GM21786 (cell line): ENCODE results near the gene KIF1A.
A peak's percentile ranks its signal among the peaks of the same experiment; 100 is the strongest.
"Not testable (repeated sequence)": the region's sequence is repeated elsewhere in the genome, so short reads cannot be mapped to it uniquely, and the experiment has no call there.

Experiments
- ATAC-seq: cut with Tn5 transposase; IDR thresholded peaks from one replicate; pipeline ENCODE4 v1.9.1; 2021; ENCODE audit not compliant: unreplicated experiment

Gene KIF1A

DNA sequence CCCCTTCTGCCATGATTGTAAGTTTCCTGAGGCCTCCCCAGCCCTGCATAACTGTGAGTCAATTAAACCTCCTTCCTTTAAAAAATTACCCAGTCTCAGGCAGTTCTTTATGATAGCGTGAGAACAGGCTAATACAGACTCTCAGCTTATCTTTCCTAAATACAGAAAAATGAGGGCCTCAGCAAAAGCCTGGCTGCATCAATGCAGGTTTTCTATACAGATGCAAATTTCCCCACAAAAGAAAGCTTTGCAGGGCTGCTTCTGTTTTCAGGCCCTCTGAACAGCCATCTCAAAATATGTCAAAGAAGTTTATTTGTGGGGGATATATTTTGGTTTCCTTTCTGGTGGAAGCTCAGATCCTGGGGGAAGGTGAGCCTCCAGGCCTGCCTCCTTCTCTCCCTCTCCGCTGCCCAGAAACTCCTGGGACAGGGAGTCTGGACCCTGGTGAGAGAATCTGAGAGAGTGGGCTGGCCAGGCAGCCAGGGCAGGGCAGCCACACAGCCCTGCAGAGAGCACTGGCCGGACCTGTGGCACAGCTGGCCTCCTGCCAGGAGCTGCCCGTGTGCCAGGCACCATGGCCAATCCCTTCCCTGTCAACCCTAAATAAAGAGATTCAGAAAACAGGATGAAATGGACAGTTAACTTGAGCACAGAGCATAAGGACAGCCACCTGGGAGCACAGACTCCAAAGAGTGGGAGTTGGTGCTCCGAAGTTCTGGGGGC is 27.0 kb upstream of the KIF1A start:
- ATAC-seq, result no peak

DNA sequence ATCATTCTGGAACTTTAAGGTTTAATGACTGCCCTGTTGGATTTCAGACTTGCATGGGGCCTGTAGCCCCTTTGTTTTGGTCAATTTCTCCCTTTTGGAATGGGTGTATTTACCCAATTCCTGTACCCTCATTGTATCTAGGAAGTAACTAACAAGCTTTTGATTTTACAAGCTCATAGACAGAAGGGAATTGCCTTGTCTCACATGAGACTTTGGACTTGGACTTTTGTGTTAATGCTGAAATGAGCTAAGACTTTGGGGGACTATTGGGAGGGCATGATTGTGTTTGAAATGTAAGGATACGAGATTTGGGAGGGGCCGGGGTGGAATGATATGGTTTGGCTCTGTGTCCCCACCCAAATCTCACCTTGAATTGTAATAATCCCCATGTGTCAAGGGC is 26.3 kb upstream of the KIF1A start:
- not testable (repeated sequence) for ATAC-seq

DNA sequence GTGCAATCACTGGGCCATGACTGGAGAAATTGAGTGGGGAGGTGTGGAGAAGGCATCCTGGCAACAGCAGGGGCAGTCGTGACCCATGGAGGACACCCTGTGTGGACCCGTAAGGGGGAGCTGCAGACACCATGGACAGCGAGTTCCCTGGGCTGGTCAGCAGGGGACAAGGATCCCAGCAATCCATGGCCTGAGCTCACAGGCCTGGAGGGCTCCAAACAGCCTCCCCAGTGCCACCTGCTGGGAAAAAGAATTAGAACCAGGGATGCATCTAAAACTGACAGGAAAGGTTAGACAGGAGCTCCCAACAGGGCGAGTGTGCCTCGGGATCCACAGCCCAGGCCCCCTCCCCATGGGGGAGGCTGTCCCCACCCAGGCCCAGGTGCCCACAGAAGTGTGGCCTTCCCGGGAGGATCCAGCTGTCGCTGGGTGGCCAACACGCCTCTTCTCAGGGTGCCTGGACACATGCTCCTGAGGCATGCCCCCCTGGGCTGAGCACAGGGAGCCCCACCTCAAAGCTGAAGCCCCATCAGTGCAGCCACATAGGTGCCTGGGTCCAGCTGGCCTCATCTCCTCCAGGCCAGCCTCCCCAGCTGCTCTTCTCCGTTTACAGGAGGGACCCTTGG is 20.5 kb upstream of the KIF1A start:
- no peak for ATAC-seq

DNA sequence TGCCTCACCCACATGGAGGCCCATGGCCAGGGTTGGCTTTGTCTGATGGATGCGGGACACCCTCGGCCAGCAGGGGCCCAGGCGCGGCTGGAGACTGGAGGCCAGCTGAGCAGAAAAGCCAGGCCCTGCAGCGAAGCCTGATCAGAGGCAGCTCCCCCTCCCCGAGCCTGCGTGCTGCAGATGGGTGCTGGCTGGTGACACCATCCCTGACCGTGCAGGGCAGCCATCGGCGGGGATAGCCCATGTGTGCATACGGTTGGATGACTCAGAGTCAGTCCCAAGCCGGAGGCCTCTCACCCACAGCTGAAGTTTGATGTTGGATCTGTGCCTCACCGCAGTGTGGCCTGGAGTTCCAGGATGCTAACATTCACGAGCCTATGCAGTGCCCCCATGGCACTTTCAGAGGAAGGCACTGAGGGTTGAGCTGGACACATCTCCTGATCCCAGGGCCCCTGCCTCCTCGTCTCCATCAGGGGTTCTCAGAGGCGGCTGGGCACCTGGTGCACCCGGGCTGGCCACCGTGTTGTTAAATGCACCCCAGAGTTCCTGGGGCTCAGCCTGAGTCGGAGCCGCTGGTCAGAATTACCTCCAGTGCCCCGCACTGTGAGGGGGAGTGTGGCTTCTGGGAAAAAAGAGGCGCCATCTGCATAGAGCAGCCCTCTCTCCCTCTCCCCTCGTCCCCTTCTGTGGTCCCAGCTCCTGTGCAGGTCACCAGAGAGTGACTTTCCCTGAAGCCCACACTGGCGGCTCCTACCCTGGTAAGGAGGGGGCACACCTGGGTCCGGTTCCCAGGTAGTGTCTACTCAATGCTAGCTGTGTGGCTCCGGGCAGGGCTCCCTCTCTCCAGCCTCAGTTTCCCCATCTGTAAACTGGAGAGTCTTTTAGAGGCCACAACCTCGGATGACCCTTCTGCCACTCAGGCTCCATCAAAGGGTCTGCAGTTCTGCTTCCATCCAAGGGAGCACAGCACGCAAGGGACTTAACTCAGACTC is 19.4 kb upstream of the KIF1A start:
- ATAC-seq, result no peak

DNA sequence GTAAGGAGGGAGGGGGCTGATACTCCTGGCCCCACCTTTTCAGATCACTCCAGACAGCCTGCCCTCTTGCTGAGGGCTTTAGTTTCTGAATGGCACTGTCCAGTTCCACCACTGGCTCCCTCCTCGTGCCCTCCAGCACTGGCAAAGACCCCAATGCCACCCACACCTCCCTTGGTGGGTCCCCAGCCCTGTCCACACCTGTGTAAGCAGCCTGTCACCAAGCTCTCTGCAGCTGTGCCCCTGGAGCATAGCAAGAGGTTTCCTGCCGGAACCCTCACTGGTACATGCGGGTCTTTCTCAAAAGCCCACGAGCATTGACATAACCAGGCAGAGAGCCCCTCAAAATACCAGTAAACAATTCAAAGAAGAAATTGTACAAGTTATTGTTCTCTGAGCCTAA is 17.6 kb upstream of the KIF1A start:
- no peak for ATAC-seq

DNA sequence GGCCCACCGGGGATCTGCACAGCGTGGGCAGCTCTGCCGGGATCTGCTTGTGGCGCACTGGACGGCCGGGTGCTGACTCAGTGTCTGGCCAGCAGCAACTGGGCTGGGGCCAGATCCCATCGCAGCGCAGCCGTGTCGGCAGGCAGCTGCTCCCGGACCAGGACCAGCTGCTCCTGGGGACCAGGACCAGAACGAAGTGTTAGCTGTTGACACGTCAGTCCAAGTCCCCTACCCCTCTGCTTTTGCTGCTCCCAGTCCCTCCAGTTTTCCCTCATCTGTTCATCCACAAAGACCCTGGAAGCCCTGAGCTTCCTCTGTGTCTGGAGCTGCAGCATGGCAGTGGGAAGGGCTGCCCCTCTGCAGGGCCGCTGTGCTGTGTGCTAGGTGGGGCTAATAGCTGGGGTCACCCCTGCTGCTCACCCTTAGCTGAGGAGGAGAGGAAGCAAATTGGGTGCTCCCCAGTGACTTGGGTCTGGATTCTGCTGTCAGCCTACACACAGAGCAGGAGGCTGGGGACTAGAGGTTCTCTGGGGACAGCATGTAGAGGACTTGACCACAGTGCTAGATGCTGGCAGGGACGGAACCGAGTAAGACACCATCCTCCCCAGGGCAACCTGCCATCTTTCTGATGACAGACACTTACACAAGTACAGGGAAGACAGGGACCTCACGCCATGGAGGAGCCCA is 16.9 kb upstream of the KIF1A start:
- no peak for ATAC-seq

DNA sequence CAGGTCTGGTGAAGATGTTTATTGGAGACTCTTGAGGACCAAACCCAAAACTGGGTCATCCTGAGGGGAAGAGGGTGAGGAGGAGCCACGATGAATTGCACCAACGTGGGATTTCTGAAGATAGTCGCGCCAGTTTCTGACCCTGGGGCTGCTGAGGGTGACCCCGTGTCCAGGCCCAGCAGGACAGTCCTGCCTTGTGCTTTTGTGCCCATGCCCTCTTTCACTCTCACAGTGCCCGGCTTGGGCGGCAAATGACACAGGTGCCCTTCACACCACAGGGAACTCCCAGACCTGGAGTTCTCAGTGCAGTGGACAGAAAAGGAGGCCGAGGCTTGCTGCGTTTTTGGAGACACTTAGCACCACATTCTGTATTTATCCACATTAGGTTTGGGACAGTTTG is 15.5 kb upstream of the KIF1A start:
- no peak for ATAC-seq

DNA sequence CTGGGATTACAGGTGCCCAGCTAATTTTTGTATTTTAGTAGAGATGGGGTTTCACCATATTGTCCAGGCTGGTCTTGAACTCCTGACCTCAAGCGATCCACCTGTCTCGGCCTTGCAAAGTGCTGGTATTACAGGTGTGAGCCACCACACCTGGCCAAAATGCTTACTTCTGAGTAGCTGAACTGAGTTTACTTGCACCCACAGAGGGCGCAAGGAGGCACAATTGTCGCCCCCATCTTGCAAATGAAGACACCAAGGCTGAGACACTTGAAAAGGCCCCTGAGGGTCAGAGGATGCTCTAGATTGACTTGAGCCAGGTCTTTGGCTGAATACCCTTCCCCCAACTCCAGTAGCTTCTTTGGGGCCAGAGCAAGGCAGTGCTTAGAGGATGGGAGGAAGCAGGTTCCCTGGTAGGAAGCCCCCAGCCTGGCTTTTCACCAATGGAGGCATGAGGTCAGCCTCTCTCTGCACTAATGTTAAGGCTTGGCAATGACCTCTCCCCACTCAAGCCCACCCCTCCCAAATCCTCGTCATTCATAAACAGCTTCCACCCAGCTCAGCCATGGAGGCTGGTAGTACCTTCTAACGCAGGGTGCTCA is 14.5 kb upstream of the KIF1A start:
- no peak for ATAC-seq

DNA sequence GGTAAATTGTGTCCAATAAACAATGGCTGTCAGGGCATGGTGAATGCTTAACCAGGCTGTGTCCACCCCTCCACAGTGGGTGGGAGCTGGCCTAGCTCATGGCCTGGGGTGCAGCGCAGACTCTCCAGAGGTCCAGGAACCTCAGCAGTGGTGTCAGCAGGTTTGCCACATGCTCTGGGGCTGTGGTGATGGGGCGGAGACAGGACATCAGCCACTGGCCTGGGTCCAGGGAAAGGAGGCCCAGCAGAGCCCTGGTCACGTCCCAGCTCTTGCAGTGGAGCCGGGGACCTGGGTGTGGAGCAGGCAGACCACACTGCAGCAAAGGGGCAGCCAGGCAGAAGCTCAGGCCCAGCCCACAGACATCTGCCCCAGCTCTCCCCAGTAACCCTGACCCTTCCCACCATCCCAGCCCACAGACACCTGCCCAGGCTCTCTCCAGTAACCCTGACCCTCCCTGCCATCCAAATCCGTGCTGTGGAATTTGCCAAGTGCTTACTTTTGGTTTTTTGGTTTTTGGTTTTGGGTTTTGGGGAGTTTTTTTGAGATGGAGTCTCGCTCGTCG is 13.8 kb upstream of the KIF1A start:
- ATAC-seq, result no peak

DNA sequence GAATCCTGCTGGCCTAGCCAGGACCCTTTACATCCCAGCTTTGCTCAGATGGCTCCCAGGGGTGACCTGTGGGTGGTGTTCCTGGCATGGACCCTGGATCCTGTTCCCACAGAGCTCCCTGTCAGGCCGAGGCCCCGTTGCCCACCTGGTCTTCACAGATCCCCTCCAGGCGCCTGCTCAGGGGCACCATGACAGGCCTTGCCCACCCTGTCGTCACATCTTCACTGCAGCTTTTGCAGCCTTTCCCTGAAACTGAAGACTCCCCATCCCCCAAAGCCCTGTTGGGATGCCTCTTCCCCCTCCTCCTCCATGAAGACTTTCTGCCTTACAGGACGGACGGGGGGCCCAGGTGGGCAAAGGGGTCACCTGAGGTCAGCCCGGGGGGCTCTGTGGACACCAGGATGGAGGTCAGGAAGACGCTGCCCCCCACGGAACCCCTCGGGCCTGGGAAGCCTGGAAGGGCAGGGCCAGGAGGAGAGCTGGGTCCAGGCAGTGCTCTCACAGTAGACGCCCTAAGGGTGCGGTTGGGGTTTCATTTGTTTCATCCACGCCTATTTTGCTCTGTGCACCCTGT is 13.0 kb upstream of the KIF1A start:
- ATAC-seq, result no peak

DNA sequence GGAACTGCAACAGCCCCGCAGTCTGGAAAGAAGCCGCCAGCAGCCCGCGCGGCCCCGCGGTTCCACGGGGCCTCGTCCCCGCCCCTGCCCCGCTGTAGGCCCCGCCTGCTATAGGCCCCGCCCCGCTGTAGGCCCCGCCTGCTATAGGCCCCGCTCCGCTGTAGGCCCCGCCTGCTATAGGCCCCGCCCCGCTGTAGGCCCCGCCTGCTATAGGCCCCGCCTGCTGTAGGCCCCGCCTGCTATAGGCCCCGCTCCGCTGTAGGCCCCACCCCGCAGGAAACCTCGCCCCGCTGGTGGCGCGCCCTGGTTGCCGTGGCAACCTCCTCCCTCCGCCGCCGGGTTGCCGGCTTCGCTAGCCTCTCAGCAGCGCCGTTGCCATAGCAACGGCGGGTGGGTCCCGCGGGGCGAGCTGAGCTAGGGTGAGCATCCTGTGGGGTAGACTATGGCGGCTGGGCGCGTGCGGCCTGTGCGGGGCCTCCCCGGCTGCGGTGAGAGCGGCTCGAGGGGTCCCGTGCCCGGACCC is 12.2 kb upstream of the KIF1A start:
- peak; percentile 84 for ATAC-seq

DNA sequence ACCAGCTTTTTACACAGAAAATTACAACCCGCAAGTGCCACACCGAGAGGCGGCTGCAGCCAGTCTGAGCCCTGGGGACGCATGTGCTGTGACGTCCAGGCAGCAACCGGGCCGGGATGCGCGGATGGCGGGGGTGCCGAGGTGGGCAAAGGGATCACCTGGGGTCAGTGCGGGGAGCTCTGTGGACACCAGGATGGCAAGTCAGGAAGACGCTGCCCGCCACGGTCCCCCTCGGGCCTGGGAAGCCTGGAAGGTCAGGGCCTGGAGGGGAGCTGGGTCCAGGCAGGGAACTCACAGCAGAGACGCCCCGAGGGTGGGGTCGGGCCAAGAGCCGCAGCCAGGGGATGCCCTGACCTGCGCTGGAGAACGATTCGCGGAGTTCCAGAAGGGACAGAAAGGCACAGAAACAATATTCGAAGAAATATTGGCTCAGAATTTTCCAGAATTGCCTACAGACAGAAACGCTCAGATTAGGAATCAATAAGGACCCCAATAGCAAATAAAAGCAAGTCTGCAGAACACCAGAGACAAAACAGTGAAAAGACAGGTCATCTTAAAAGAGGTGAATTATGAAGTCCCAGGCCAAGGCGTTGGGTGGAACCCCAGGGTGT is 11.7 kb upstream of the KIF1A start:
- ATAC-seq, result no peak

DNA sequence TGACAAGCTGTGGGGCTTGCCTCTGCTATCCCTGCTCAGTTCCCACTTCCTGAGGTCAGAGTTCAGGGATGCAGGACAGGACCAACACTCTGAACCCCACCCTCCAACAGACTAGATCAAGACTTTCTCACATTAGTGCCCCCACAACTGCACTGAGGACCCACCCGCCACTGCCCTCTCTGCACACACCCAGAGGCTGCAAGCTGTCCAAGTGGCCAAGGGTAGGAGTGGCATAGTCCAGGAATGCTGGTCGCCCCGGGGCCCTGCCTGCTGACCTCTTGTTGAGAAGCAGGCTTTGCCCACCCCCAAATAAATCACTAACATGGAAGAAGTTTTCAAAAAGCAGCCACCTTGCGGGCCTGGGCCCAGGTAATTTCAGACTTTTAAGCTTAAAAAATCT is 5.5 kb upstream of the KIF1A start:
- no peak for ATAC-seq

DNA sequence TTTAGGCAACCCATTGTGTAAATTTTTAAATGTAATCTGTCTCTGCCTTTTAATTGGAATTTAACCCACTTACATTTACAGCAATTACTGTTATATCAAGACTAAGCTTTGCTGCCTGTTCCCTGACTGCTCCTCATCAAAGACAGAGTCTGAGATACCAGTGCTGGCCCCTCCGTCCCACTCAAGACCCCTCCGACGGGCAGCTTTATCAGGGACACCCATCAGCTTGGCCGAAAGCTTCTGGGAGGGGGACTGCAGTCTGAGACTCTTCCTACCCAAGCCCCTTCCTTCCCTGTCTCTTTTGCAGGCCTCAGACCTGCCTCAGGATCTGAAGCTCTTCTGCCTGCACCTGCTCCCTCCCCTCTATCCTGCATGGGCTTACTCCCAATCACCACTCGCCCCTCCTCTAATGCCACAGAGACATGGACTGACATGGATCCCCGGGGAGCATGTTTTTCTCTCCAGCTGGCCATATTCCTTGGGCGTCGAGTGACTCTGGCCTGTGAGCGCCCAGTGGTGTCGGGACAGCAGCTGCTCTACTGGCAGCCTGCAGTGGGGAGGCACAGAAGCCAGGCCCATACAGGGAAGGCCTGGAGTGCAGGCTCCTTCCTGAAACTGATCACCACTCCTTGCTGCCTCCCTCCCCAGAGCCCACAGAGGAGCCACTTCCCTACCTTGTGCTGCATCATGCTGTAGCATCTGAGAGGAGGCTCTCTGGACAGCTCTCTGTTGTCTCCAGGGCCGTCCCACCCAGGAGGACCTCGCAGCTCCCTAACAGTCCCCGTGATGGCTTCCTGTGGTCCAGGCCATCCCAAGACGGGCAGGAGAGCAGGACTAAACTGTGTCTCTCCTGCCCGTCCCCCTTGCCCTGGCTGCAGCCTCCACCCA is 3.7 kb upstream of the KIF1A start:
- ATAC-seq, result no peak

DNA sequence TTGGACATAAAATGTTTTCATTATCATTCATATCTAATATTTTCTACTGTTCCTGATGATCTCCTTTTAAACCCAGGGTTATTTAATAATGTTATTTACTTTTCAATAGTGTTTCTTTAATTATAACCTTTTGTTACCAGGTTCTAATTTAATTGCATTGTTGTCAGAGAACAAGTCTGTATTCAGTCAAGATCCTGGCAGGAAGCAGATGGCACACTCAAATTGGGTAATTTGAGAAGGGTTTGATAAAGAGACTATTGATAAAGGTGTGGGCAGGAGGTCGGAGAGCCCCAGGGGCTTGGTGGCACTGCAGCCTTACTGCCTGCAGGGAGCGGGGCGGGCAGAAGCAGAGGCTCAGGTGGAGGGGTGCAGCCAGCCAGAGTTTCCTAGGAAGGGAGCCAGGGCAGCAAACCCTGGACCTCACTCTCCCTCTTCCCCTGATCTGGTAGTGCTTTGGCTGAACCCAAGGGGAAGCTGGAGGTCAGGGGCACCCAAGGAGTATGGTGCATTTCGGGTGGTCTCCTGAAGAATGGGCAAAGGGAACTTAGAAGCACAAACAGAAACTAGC is 2.3 kb upstream of the KIF1A start:
- ATAC-seq, result no peak

DNA sequence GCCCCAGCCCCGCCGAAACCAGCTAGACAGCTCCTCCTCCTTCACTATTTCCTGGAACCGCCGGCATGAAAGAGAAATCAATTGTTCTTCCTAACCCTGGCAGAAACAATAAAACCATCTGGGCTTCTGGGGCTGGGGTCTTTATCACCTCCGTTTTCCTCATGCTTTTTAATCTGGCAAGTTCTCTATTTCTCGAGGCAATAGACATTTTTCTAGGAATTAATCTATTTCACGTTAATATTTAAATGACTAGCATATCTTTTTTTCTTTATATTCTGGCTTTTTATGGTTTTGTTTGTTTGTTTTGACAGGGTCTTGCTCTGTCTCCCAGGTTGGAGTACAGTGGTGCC is 1.4 kb upstream of the KIF1A start:
- no peak for ATAC-seq

DNA sequence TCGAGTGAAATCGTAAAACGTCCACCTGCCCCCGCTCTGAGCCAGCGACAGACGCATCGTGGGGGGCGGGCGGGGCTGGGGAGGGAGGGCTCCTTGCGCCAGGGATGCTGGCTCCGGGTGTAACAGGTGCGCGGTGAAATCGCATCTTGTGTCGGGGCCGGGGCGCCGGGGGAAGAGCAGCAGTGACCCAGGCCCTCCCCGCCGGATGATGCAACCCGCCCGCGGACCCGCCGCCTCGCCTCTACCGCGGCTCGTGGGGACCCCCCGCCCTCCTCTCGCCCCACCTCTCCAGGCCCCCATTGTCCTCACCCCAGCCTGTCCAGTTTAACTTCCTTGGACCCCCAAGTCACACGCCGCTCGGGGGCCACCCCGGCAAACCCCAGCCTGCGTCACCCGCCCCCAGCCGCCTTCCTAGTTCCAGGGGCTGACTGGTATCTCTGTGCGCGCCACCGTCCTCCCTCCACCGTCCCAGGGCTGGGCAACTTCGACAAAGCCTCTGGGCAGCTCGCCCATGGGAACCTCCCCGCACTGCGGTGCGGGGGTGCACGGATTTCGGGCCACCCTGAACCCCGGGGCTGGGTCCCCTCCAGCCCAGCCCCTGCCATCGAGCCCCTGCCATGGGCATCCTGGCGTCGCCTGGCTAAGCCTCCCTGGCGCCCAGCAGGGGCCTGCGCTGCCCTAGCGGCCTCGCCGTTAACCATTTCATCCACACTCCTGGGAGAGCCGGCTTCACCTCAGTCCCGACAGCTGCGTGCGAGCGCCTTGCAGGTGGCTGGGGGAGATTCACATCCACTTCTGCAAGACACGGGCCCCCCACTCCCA is 799 bp upstream of the KIF1A start:
- no peak for ATAC-seq
